ENCODE data around the gene PIK3C2G.

The PIK3C2G gene

GRCh38 chr12:18340186-18340585 lies 78.9 kb downstream of the PIK3C2G start:
- DNase-seq = no peak

GRCh38 chr12:18340786-18341185 lies 79.5 kb downstream of the PIK3C2G start:
- no peak for DNase-seq

GRCh38 chr12:18343708-18344107 lies 82.4 kb downstream of the PIK3C2G start:
- DNase-seq = no peak

- no peak for DNase-seq
These were observed 83.9 kb downstream of the PIK3C2G start for GRCh38 chr12:18345021-18345735.

GRCh38 chr12:18352312-18352711 lies 91.0 kb downstream of the PIK3C2G start:
- DNase-seq = no peak

- no peak for DNase-seq
These were observed 94.1 kb downstream of the PIK3C2G start for GRCh38 chr12:18355429-18355828.

GRCh38 chr12:18358077-18358476 lies 96.8 kb downstream of the PIK3C2G start:
- DNase-seq = no peak

GRCh38 chr12:18358930-18359329 lies 97.6 kb downstream of the PIK3C2G start:
- DNase-seq = no peak

GRCh38 chr12:18361433-18361832 lies 100.1 kb downstream of the PIK3C2G start:
- DNase-seq = no peak

GRCh38 chr12:18363321-18363720 lies 102.0 kb downstream of the PIK3C2G start:
- no peak for DNase-seq

GRCh38 chr12:18368594-18368993 lies 107.3 kb downstream of the PIK3C2G start:
- DNase-seq = no peak

GRCh38 chr12:18373181-18373580 lies 111.9 kb downstream of the PIK3C2G start:
- no peak for DNase-seq

GRCh38 chr12:18375131-18375530 lies 113.8 kb downstream of the PIK3C2G start:
- no peak for DNase-seq

GRCh38 chr12:18375583-18375982 lies 114.3 kb downstream of the PIK3C2G start:
- no peak for DNase-seq

GRCh38 chr12:18382236-18382885 lies 121.0 kb downstream of the PIK3C2G start:
- DNase-seq = no peak

GRCh38 chr12:18383203-18383602 lies 121.9 kb downstream of the PIK3C2G start:
- DNase-seq = no peak

GRCh38 chr12:18387706-18388105 lies 126.4 kb downstream of the PIK3C2G start:
- DNase-seq = no peak

GRCh38 chr12:18389820-18390219 lies 128.5 kb downstream of the PIK3C2G start:
- no peak for DNase-seq

- no peak for DNase-seq
These were observed 129.8 kb downstream of the PIK3C2G start for GRCh38 chr12:18391151-18391550.

- no peak for DNase-seq
These were observed 133.4 kb downstream of the PIK3C2G start for GRCh38 chr12:18394742-18395141.

GRCh38 chr12:18400186-18400585 lies 138.9 kb downstream of the PIK3C2G start:
- DNase-seq = no peak

GRCh38 chr12:18402872-18403611 lies 141.7 kb downstream of the PIK3C2G start:
- no peak for DNase-seq

GRCh38 chr12:18411453-18411852 lies 150.1 kb downstream of the PIK3C2G start:
- DNase-seq = no peak

All from nucleus accumbens (tissue), 56 donors.